Stomach (tissue), 9 donors: Measurements from ENCODE around the gene NUP153. TPM values are rescaled to one million over a fixed set of nuclear protein-coding genes. Genes with fewer than 3 reads are reported as not detected.

Experiments used
- DNase-seq, 2 donors: peaks; one replicate each; pipeline versions ENCODE4 v3.0.0 to v3.0.0-alpha.2; 2013 to 2019
- H3K27ac ChIP-seq, 5 donors: fragments of 200-600 bp in 4 of 5; sonication (generic) in 4 of 5; one replicate each; pipeline ENCODE4 v1.5.1; 2013 to 2019; ENCODE audit warnings: mild to moderate bottlenecking in 1 of 5, moderate library complexity in 1 of 5
- H3K27me3 ChIP-seq, 3 donors: fragments of 200-600 bp; sonication (generic); one replicate each; pipeline ENCODE4 v1.5.1; 2017 to 2019; ENCODE audit warnings: mixed run types in 1 of 3
- H3K36me3 ChIP-seq, 4 donors: fragments of 200-600 bp; sonication (generic); 1 replicate in 3 of 4; 2 replicates in 1 of 4; pipeline ENCODE4 v1.5.1; 2016 to 2019
- H3K4me1 ChIP-seq, 4 donors: fragments of 200-600 bp; sonication (generic); one replicate each; pipeline ENCODE4 v1.5.1; 2016 to 2019
- H3K4me3 ChIP-seq, 4 donors: fragments of 200-600 bp; sonication (generic) in 3 of 4; one replicate each; pipeline ENCODE4 v1.5.1; 2016 to 2019; ENCODE audit warnings: mild to moderate bottlenecking in 1 of 4
- H3K9me3 ChIP-seq, 4 donors: fragments of 200-600 bp; sonication (generic); one replicate each; pipeline ENCODE4 v1.5.1; 2016 to 2019
- CTCF ChIP-seq, 7 experiments: fragments of 450-650 bp in 4 of 7; fragments of 200-600 bp in 3 of 7; sonication (generic) in 3 of 7; IDR thresholded peaks; one replicate each; pipeline ENCODE4 v1.5.1; 2016 to 2019; ENCODE audit warnings: antibody characterized with exemption in 7 of 7, control low read depth in 2 of 7, mild to moderate bottlenecking in 1 of 7
- EP300 ChIP-seq: sonication (generic); formaldehyde crosslinking; IDR thresholded peaks from one replicate; pipeline ENCODE4 v1.6.1; 2017; ENCODE audit warnings: antibody characterized with exemption
- POLR2A ChIP-seq, 4 donors: fragments of 450-650 bp; IDR thresholded peaks; one replicate each; pipeline ENCODE4 v1.6.1; 2016; ENCODE audit warnings: antibody characterized with exemption in 4 of 4, control low read depth in 2 of 4, mild to moderate bottlenecking in 1 of 4, moderate library complexity in 1 of 4
- POLR2AphosphoS5 ChIP-seq, 3 donors: sonication (generic); formaldehyde crosslinking; IDR thresholded peaks; one replicate each; pipeline ENCODE4 v1.6.1; 2016; ENCODE audit warnings: antibody characterized with exemption in 3 of 3
- WGBS, 5 donors: extraction: QIAGEN DNeasy Blood & Tissue Kit in 3 of 5; methylation state at CpG; one replicate each; pipeline versions ENCODE4 v1.1.5 to v1.1.7; 2013 to 2018; 5-methylcytosine and 5-hydroxymethylcytosine counted together
- intact Hi-C: fragments of 100-400 bp; cut with DNase I; formaldehyde crosslinking; loops from one replicate; pipeline ENCODE4 v1.15.1; 2023; ENCODE audit warnings: low total_unique reads
- polyA plus RNA-seq, 3 donors: library from polyadenylated mRNA; stranded (reverse); fragments of 200-250 nt; gene quantifications; one replicate each; pipeline ENCODE4 v1.2.3, GENCODE V29; 2013
- total RNA-seq, 5 donors: library from RNA; depleted of rRNA; stranded (reverse); fragments of >200 nt; gene quantifications; one replicate each; pipeline versions ENCODE4 v1.1.0 to v1.2.3, GENCODE V29; 2014 to 2016
- donor health status: healthy with polysubstance abuse.
- donor health status: Bipolar disorder and iron deficiency.
- donor health status: healthy.

NUP153 gene
- total and polyA plus RNA-seq, 8 donors, result 5.2 to 50.5 (median 18.2) TPM

DNA sequence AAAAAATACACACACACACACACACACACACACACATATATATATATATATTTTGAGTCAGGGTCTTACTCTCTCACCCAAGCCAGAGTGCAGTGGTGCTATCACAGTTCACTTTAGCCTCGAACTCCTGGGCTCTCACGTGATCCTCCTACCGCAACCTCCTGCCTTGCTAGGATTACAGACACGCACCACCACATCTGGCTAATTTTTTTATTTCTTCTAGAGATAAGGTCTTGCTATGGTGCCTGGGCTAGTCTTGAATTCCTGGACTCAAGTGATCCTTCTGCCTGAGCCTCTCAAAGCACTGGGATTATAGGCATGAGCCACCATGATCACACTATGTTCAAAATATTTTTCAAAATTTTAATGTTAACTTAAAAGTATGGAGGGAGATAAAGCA, 43.5 kb downstream of the NUP153 start:
- Histone ChIP-seq H3K4me1 (no peaks in the 10 kb centered on the region), H3K27me3 (no peaks in the 10 kb centered on the region), H3K4me3 (no peak overlapping the region), H3K27ac (no peak overlapping the region), H3K36me3 (peaks cover 21 to 100% (median 99%) of the 10 kb centered on the region in 4 donors), H3K9me3 (no peaks in the 10 kb centered on the region)
- intact Hi-C loops, result no loop called here
- TF ChIP-seq CTCF (IDR thresholded peaks at IDR 0.05) (no peak), EP300 (no peak), POLR2A (IDR thresholded peaks at IDR 0.05) (no peak), POLR2AphosphoS5 (IDR thresholded peaks at IDR 0.05) (no peak)
- 89 to 97% (median 91%) methylated on average over 4 of the region's 4 CpGs for WGBS, 5 donors
- no peak for DNase-seq

- TF ChIP-seq POLR2AphosphoS5 (IDR thresholded peaks at IDR 0.05) (no peak), CTCF (IDR thresholded peaks at IDR 0.05) (no peak), POLR2A (IDR thresholded peaks at IDR 0.05) (no peak), EP300 (no peak)
- DNase-seq, result no peak
- Histone ChIP-seq H3K9me3 (no peaks in the 10 kb centered on the region), H3K4me3 (no peak overlapping the region), H3K27me3 (no peaks in the 10 kb centered on the region), H3K27ac (no peak overlapping the region), H3K36me3 (peaks cover 20 to 99% (median 98%) of the 10 kb centered on the region in 4 donors), H3K4me1 (no peaks in the 10 kb centered on the region)
- 69 to 77% (median 74%) methylated on average over 2 of the region's 2 CpGs for WGBS, 5 donors
- intact Hi-C loops, result no loop called here
Measured at GRCh38 chr6:17662585-17662984, 44.1 kb downstream of the NUP153 start.

DNA sequence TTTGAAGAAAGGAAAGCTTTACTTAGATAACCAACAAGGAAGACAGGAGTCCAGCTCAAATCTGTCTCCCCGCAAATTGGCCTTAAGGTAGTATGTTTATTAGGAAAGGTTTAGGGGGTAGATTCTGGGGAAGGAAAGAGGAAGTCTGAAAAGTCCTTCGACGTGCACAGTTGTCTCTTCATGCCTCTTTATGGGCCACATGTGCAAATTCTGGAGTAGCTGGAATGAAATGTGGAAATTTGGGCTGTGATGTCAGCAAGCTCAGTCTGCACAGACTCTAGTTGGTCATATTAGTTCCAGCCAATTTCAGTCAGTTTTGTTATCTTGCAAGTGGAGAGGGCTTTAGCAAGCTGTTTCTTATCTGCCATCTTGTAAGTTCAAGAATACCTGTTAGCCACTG, 50.1 kb downstream of the NUP153 start:
- DNase-seq, result no peak
- H3K27me3 ChIP-seq, result no peaks in the 10 kb centered on the region
- TF ChIP-seq CTCF (IDR thresholded peaks at IDR 0.05), result no peak
- no peak for TF ChIP-seq POLR2A (IDR thresholded peaks at IDR 0.05)
- TF ChIP-seq EP300, result no peak
- no peak for TF ChIP-seq POLR2AphosphoS5 (IDR thresholded peaks at IDR 0.05)
- H3K36me3 ChIP-seq, result peaks cover 26 to 81% (median 78%) of the 10 kb centered on the region in 4 donors
- H3K4me3 ChIP-seq, result no peak overlapping the region
- intact Hi-C loops, result no loop called here
- 56 to 90% (median 62%) methylated on average over 2 to 3 of the region's 3 CpGs for WGBS, 5 donors
- H3K4me1 ChIP-seq, result no peaks in the 10 kb centered on the region
- no peak overlapping the region for H3K27ac ChIP-seq
- H3K9me3 ChIP-seq, result no peaks in the 10 kb centered on the region

DNA sequence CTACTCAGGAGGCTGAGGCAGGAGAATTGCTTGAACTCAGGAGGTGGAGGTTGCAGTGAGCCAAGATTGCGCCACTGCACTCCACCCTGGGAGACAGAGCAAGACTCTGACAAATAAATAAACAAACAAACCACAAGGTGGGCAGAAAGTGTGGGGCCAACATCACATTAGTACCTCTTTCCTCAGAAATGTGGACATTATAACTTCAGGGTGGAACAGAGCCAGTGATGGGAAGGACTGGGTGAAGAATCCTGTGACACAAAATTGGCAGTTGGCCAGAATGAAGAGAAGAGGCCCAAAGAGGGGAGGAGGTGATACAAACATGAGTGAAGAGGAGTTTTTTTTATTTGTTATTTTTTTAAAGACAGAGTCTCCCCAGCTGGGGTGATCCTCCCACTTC, 50.6 kb downstream of the NUP153 start:
- WGBS, 5 donors, result 91 to 100% (median 93%) methylated on average over 1 of the region's 1 CpG
- Histone ChIP-seq H3K27me3 (no peaks in the 10 kb centered on the region), H3K36me3 (peaks cover 23 to 81% (median 78%) of the 10 kb centered on the region in 4 donors), H3K4me3 (no peak overlapping the region), H3K9me3 (no peaks in the 10 kb centered on the region), H3K27ac (no peak overlapping the region), H3K4me1 (peaks cover 0 to 2% (median under 1%) of the 10 kb centered on the region in 4 donors)
- DNase-seq, result peak in 1 of 2 donors; percentile 17
- TF ChIP-seq POLR2AphosphoS5 (IDR thresholded peaks at IDR 0.05), result no peak
- TF ChIP-seq EP300, result no peak
- TF ChIP-seq POLR2A (IDR thresholded peaks at IDR 0.05), result no peak
- no peak for TF ChIP-seq CTCF (IDR thresholded peaks at IDR 0.05)
- intact Hi-C loops, result no loop called here
